ENCODE results near the gene DCST1.

DNA sequence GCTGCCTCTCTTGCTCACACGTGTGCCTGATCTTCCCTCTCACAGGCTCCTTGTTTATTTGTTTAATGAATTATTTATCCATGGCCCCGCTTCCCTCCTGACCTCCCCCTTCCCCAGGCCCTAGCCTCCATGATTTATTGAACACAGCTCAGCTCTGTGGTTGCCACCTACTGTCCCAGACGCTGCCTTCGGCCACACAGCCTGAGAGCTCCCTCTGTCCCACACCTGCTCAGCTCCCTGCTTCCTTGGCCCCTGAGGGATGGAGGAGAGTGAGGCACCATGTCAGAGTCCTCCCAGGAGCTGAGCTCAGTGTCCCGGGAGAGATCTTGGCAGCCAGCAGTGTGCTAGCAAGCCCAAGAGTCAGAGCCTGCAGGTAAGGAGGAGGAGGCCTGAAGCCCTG, 41.9 kb downstream of the DCST1 start:
- TF ChIP-seq, protein P1, sequence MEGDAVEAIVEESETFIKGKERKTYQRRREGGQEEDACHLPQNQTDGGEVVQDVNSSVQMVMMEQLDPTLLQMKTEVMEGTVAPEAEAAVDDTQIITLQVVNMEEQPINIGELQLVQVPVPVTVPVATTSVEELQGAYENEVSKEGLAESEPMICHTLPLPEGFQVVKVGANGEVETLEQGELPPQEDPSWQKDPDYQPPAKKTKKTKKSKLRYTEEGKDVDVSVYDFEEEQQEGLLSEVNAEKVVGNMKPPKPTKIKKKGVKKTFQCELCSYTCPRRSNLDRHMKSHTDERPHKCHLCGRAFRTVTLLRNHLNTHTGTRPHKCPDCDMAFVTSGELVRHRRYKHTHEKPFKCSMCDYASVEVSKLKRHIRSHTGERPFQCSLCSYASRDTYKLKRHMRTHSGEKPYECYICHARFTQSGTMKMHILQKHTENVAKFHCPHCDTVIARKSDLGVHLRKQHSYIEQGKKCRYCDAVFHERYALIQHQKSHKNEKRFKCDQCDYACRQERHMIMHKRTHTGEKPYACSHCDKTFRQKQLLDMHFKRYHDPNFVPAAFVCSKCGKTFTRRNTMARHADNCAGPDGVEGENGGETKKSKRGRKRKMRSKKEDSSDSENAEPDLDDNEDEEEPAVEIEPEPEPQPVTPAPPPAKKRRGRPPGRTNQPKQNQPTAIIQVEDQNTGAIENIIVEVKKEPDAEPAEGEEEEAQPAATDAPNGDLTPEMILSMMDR (conservative IDR thresholded peaks at IDR 0.05; ENCODE audit: low read depth, low read length), result no peak
- TF ChIP-seq EZH2 (IDR thresholded peaks at IDR 0.05; ENCODE audit: low read length, unreplicated experiment) (no peak), EZH2phosphoT487 (IDR thresholded peaks at IDR 0.05; ENCODE audit: borderline replicate concordance, low read length) (no peak)
